Activated CD4-positive, alpha-beta memory T cell treated with anti-CD3 and anti-CD28 coated beads, Interleukin-2, amount 10 ng/mL, durations not matched to agents 7 days and 5 days (primary cell): Measurements from ENCODE around the gene LSAMP. TPM values are rescaled to one million over a fixed set of nuclear protein-coding genes. Genes with fewer than 3 reads are reported as not detected.
"Not testable (repeated sequence)": the region's sequence is repeated elsewhere in the genome, so short reads cannot be mapped to it uniquely, and the experiment has no call there.

Source experiments
- CTCF ChIA-PET: fragments of 350-600 bp; sonication (Branson Sonifier 250); formaldehyde crosslinking; loops from one replicate; lab custom pipeline; 2021; ENCODE audit warnings: antibody characterized with exemption, inconsistent platforms; lab: Charles Lee
- POLR2A ChIA-PET: fragments of 350-600 bp; sonication (Branson Sonifier 250); formaldehyde crosslinking; loops from one replicate; lab custom pipeline; 2021; ENCODE audit warnings: antibody characterized with exemption; lab: Charles Lee
- DNase-seq: peaks from one replicate; pipeline ENCODE4 v3.0.0-alpha.2; 2020
- H3K27ac Mint-ChIP-seq: one replicate; pipeline ENCODE4 v1.8.0; 2021; ENCODE audit warnings: mild to moderate bottlenecking, mixed read lengths
- H3K27me3 Mint-ChIP-seq: one replicate; pipeline ENCODE4 v1.8.0; 2021; ENCODE audit warnings: mixed read lengths
- H3K36me3 Mint-ChIP-seq: one replicate; pipeline ENCODE4 v1.8.0; 2021; ENCODE audit warnings: low read depth, mixed read lengths
- H3K4me1 Mint-ChIP-seq: one replicate; pipeline ENCODE4 v1.8.0; 2021; ENCODE audit warnings: mixed read lengths
- H3K4me3 Mint-ChIP-seq: one replicate; pipeline ENCODE4 v1.8.0; 2021; ENCODE audit warnings: mild to moderate bottlenecking, mixed read lengths
- H3K9me3 Mint-ChIP-seq: one replicate; pipeline ENCODE4 v1.8.0; 2021; ENCODE audit warnings: mixed read lengths
- total RNA-seq, 2 experiments: library from RNA; stranded (reverse); gene quantifications; one replicate each; pipeline ENCODE4 v1.2.3, GENCODE V29; 2021

LSAMP gene
- total RNA-seq, 2 experiments from 2014 or later = not detected

- H3K27ac Mint-ChIP-seq = no peak overlapping the region
- CTCF ChIA-PET = no interaction called here
- no peaks in the 10 kb centered on the region for H3K27me3 Mint-ChIP-seq
- DNase-seq = no peak
- POLR2A ChIA-PET = no interaction called here
- H3K4me3 Mint-ChIP-seq = no peak overlapping the region
- H3K36me3 Mint-ChIP-seq = no peaks in the 10 kb centered on the region
- H3K9me3 Mint-ChIP-seq = peaks cover 11% of the 10 kb centered on the region
- no peaks in the 10 kb centered on the region for H3K4me1 Mint-ChIP-seq
These were observed 233.4 kb downstream of the LSAMP start for GRCh38 chr3:116211901-116212300.

GRCh38 chr3:116208830-116209229 lies 236.5 kb downstream of the LSAMP start:
- peaks cover 11% of the 10 kb centered on the region for H3K9me3 Mint-ChIP-seq
- H3K27ac Mint-ChIP-seq, H3K4me3 Mint-ChIP-seq, H3K27me3 Mint-ChIP-seq, H3K36me3 Mint-ChIP-seq, CTCF ChIA-PET, H3K4me1 Mint-ChIP-seq, POLR2A ChIA-PET, DNase-seq: not testable (repeated sequence)

GRCh38 chr3:116200956-116201690 lies 244.2 kb downstream of the LSAMP start:
- H3K27ac Mint-ChIP-seq = no peak overlapping the region
- CTCF ChIA-PET = no interaction called here
- POLR2A ChIA-PET = no interaction called here
- H3K4me1 Mint-ChIP-seq = no peaks in the 10 kb centered on the region
- DNase-seq = no peak
- no peak overlapping the region for H3K4me3 Mint-ChIP-seq
- no peaks in the 10 kb centered on the region for H3K27me3 Mint-ChIP-seq
- no peaks in the 10 kb centered on the region for H3K36me3 Mint-ChIP-seq
- H3K9me3 Mint-ChIP-seq = peaks cover 2% of the 10 kb centered on the region

GRCh38 chr3:116199063-116199462 lies 246.2 kb downstream of the LSAMP start:
- H3K4me3 Mint-ChIP-seq = no peak overlapping the region
- no peaks in the 10 kb centered on the region for H3K36me3 Mint-ChIP-seq
- peaks cover 4% of the 10 kb centered on the region for H3K9me3 Mint-ChIP-seq
- no peaks in the 10 kb centered on the region for H3K4me1 Mint-ChIP-seq
- POLR2A ChIA-PET = no interaction called here
- no peaks in the 10 kb centered on the region for H3K27me3 Mint-ChIP-seq
- H3K27ac Mint-ChIP-seq = no peak overlapping the region
- no peak for DNase-seq
- CTCF ChIA-PET = no interaction called here

- Mint-ChIP-seq H3K4me1 (no peaks in the 10 kb centered on the region), H3K36me3 (no peaks in the 10 kb centered on the region), H3K9me3 (peaks cover 6% of the 10 kb centered on the region), H3K4me3 (no peak overlapping the region), H3K27me3 (no peaks in the 10 kb centered on the region), H3K27ac (no peak overlapping the region)
- POLR2A ChIA-PET = no interaction called here
- CTCF ChIA-PET = no interaction called here
- DNase-seq = no peak
These were observed 247.2 kb downstream of the LSAMP start for GRCh38 chr3:116198087-116198486.

- Mint-ChIP-seq H3K36me3 (no peaks in the 10 kb centered on the region), H3K4me3 (no peak overlapping the region), H3K27ac (no peak overlapping the region), H3K27me3 (no peaks in the 10 kb centered on the region), H3K4me1 (no peaks in the 10 kb centered on the region), H3K9me3 (peaks cover 4% of the 10 kb centered on the region)
- CTCF ChIA-PET = no interaction called here
- POLR2A ChIA-PET = no interaction called here
- no peak for DNase-seq
These were observed 252.8 kb downstream of the LSAMP start for GRCh38 chr3:116192464-116192863.

GRCh38 chr3:116191409-116191808 lies 253.9 kb downstream of the LSAMP start:
- ChIA-PET CTCF (no interaction called here), POLR2A (no interaction called here)
- H3K4me1 Mint-ChIP-seq = no peaks in the 10 kb centered on the region
- H3K27ac Mint-ChIP-seq = no peak overlapping the region
- peaks cover 4% of the 10 kb centered on the region for H3K9me3 Mint-ChIP-seq
- no peak overlapping the region for H3K4me3 Mint-ChIP-seq
- H3K27me3 Mint-ChIP-seq = no peaks in the 10 kb centered on the region
- DNase-seq = no peak
- no peaks in the 10 kb centered on the region for H3K36me3 Mint-ChIP-seq

GRCh38 chr3:116190095-116190494 lies 255.2 kb downstream of the LSAMP start:
- Mint-ChIP-seq H3K4me3 (no peak overlapping the region), H3K36me3 (no peaks in the 10 kb centered on the region), H3K27ac (no peak overlapping the region), H3K9me3 (peaks cover 3% of the 10 kb centered on the region), H3K27me3 (no peaks in the 10 kb centered on the region), H3K4me1 (no peaks in the 10 kb centered on the region)
- DNase-seq = no peak
- ChIA-PET CTCF (no interaction called here), POLR2A (no interaction called here)

- no peak for DNase-seq
These were observed 257.0 kb downstream of the LSAMP start for GRCh38 chr3:116188231-116188785.

GRCh38 chr3:116186049-116186448 lies 259.2 kb downstream of the LSAMP start:
- H3K27ac Mint-ChIP-seq = no peak overlapping the region
- CTCF ChIA-PET = no interaction called here
- no peak for DNase-seq
- POLR2A ChIA-PET = no interaction called here
- H3K27me3 Mint-ChIP-seq = no peaks in the 10 kb centered on the region
- H3K9me3 Mint-ChIP-seq = no peaks in the 10 kb centered on the region
- no peak overlapping the region for H3K4me3 Mint-ChIP-seq
- no peaks in the 10 kb centered on the region for H3K4me1 Mint-ChIP-seq
- no peaks in the 10 kb centered on the region for H3K36me3 Mint-ChIP-seq

More at GRCh38 chr3:116188231-116188785, 257.0 kb downstream of the LSAMP start:
- POLR2A ChIA-PET = no interaction called here
- H3K27ac Mint-ChIP-seq = no peak overlapping the region
- no peaks in the 10 kb centered on the region for H3K27me3 Mint-ChIP-seq
- CTCF ChIA-PET = no interaction called here
- H3K4me3 Mint-ChIP-seq = no peak overlapping the region
- no peaks in the 10 kb centered on the region for H3K36me3 Mint-ChIP-seq
- no peaks in the 10 kb centered on the region for H3K9me3 Mint-ChIP-seq
- H3K4me1 Mint-ChIP-seq = no peaks in the 10 kb centered on the region

- no peak for DNase-seq
- ChIA-PET CTCF (no interaction called here), POLR2A (no interaction called here)
- Mint-ChIP-seq H3K4me1 (no peaks in the 10 kb centered on the region), H3K27ac (no peak overlapping the region), H3K36me3 (no peaks in the 10 kb centered on the region), H3K27me3 (no peaks in the 10 kb centered on the region), H3K4me3 (no peak overlapping the region), H3K9me3 (no peaks in the 10 kb centered on the region)
These were observed 264.1 kb downstream of the LSAMP start for GRCh38 chr3:116181159-116181558.

GRCh38 chr3:116179091-116179490 lies 266.2 kb downstream of the LSAMP start:
- Mint-ChIP-seq H3K4me1 (no peaks in the 10 kb centered on the region), H3K36me3 (no peaks in the 10 kb centered on the region), H3K27ac (no peak overlapping the region), H3K27me3 (no peaks in the 10 kb centered on the region), H3K9me3 (no peaks in the 10 kb centered on the region), H3K4me3 (no peak overlapping the region)
- DNase-seq = no peak
- ChIA-PET POLR2A (no interaction called here), CTCF (no interaction called here)

- no peak overlapping the region for H3K4me3 Mint-ChIP-seq
- POLR2A ChIA-PET = no interaction called here
- CTCF ChIA-PET = no interaction called here
- H3K4me1 Mint-ChIP-seq = no peaks in the 10 kb centered on the region
- no peaks in the 10 kb centered on the region for H3K9me3 Mint-ChIP-seq
- DNase-seq = no peak
- H3K27me3 Mint-ChIP-seq = no peaks in the 10 kb centered on the region
- H3K27ac Mint-ChIP-seq = no peak overlapping the region
- no peaks in the 10 kb centered on the region for H3K36me3 Mint-ChIP-seq
These were observed 268.2 kb downstream of the LSAMP start for GRCh38 chr3:116176974-116177555.

- Mint-ChIP-seq H3K4me1 (no peaks in the 10 kb centered on the region), H3K9me3 (no peaks in the 10 kb centered on the region), H3K36me3 (no peaks in the 10 kb centered on the region), H3K27me3 (no peaks in the 10 kb centered on the region), H3K27ac (no peak overlapping the region), H3K4me3 (no peak overlapping the region)
- ChIA-PET CTCF (no interaction called here), POLR2A (no interaction called here)
- no peak for DNase-seq
These were observed 279.2 kb downstream of the LSAMP start for GRCh38 chr3:116166121-116166520.
